GM12892 (cell line): ENCODE data around the gene RAD51.
A peak's percentile ranks its signal among the peaks of the same experiment; 100 is the strongest.

ENCODE experiments used
- DNase-seq: peaks from one replicate; pipeline ENCODE4 v3.0.0; 2011; ENCODE audit not compliant: insufficient read length
- FAIRE-seq: peaks from 2 replicates; lab custom pipeline; 2011; peaks lifted over from hg19 to GRCh38; lab: Jason Lieb, UNC
- POLR2A ChIP-seq: IDR thresholded peaks from 2 replicates; pipeline ENCODE4 v1.6.1; 2011; ENCODE audit warnings: low read depth, low read length, control low read depth
- POLR2AphosphoS5 ChIP-seq: IDR thresholded peaks from 2 replicates; pipeline ENCODE4 v1.6.1; 2011; ENCODE audit warnings: low read depth, low read length, control low read depth
- TAF1 ChIP-seq: IDR thresholded peaks from 2 replicates; pipeline ENCODE4 v1.6.1; 2011; ENCODE audit warnings: low read depth, mild to moderate bottlenecking, control low read depth, low read length, borderline replicate concordance

The RAD51 gene

GRCh38 chr15:40751745-40752144 lies 56.8 kb downstream of the RAD51 start:
- TF ChIP-seq POLR2A = no peak
- no peak for TF ChIP-seq POLR2AphosphoS5
- TF ChIP-seq TAF1 = no peak
- no peak for DNase-seq
- no peak for FAIRE-seq

GRCh38 chr15:40754574-40754882 lies 59.6 kb downstream of the RAD51 start:
- FAIRE-seq (no peak), DNase-seq (no peak)
- TF ChIP-seq POLR2A = no peak
- no peak for TF ChIP-seq POLR2AphosphoS5
- no peak for TF ChIP-seq TAF1

- TF ChIP-seq TAF1 (peak; percentile 88), POLR2AphosphoS5 (peak; percentile 95), POLR2A (peak; percentile 96)
- peak; percentile 87 for DNase-seq
- peak; percentile 98 for FAIRE-seq
These were observed 60.2 kb downstream of the RAD51 start, which contains the start of gene RMDN3 for GRCh38 chr15:40754883-40755811. TSS of gene RMDN3 (minus strand) at chr15:40755254. CDS start at chr15:40754783, 471 bp downstream.

GRCh38 chr15:40755812-40756208 lies 60.8 kb downstream of the RAD51 start:
- DNase-seq = no peak
- no peak for TF ChIP-seq POLR2AphosphoS5
- no peak for TF ChIP-seq POLR2A
- TF ChIP-seq TAF1 = no peak

GRCh38 chr15:40756938-40757337 lies 62.0 kb downstream of the RAD51 start:
- no peak for FAIRE-seq
- no peak for DNase-seq
- no peak for TF ChIP-seq POLR2AphosphoS5
- no peak for TF ChIP-seq TAF1
- no peak for TF ChIP-seq POLR2A

More at GRCh38 chr15:40755812-40756208, 60.8 kb downstream of the RAD51 start:
- FAIRE-seq = no peak

- no peak for FAIRE-seq
- no peak for TF ChIP-seq POLR2AphosphoS5
- TF ChIP-seq POLR2A = no peak
- no peak for TF ChIP-seq TAF1
- no peak for DNase-seq
These were observed 65.0 kb downstream of the RAD51 start for GRCh38 chr15:40759961-40760360.

GRCh38 chr15:40762919-40763800 lies 68.2 kb downstream of the RAD51 start:
- FAIRE-seq (peak; percentile 65), DNase-seq (peak; percentile 57)
- TF ChIP-seq POLR2AphosphoS5 (no peak), TAF1 (no peak), POLR2A (no peak)

- TF ChIP-seq POLR2AphosphoS5 (peak; percentile 55; the same call in 1 of the 2 replicates), POLR2A (0 out of 2 replicates have a peak, but pooled peaks have one; percentile 22), TAF1 (no peak)
- FAIRE-seq = peak; percentile 78
- DNase-seq = peak; percentile 78
These were observed 69.0 kb downstream of the RAD51 start, which contains the start of gene GCHFR for GRCh38 chr15:40763801-40764628. TSS of gene GCHFR (plus strand) at chr15:40764068. CDS start at chr15:40764181, 113 bp downstream.

- DNase-seq = no peak
- peak; percentile 17 for FAIRE-seq
- TF ChIP-seq TAF1 = no peak
- TF ChIP-seq POLR2A = no peak
These were observed 69.7 kb downstream of the RAD51 start for GRCh38 chr15:40764629-40765103.

GRCh38 chr15:40766194-40766815 lies 71.3 kb downstream of the RAD51 start:
- TF ChIP-seq POLR2A (no peak), POLR2AphosphoS5 (no peak), TAF1 (no peak)
- FAIRE-seq (no peak), DNase-seq (no peak)
